Mesenchymal stem cell (in vitro differentiated cells and primary cell): ENCODE data around the gene ABCD1.

Source experiments
- DNase-seq: peaks from one replicate; pipeline ENCODE4 v3.0.0-alpha.2; 2013
- H2AFZ ChIP-seq: one replicate; pipeline ENCODE4 v1.6.1; 2013; ENCODE audit warnings: low read depth, mild to moderate bottlenecking, control low read depth, inconsistent platforms, low read length, moderate library complexity
- H2AK5ac ChIP-seq: 2 replicates; pipeline ENCODE4 v1.6.1; 2013; ENCODE audit warnings: low read length, moderate library complexity, mild to moderate bottlenecking, inconsistent platforms; ENCODE audit not compliant: severe bottlenecking
- H2BK120ac ChIP-seq: one replicate; pipeline ENCODE4 v1.6.1; 2013; ENCODE audit warnings: low read depth, mild to moderate bottlenecking, inconsistent platforms, low read length, moderate library complexity
- H2BK12ac ChIP-seq, 2 experiments: one replicate each; pipeline ENCODE4 v1.6.1; 2013; ENCODE audit warnings: inconsistent platforms in 2 of 2, low read length in 2 of 2, mild to moderate bottlenecking in 2 of 2, moderate library complexity in 2 of 2, control low read depth in 1 of 2
- H2BK15ac ChIP-seq: one replicate; pipeline ENCODE4 v1.6.1; 2013; ENCODE audit warnings: mild to moderate bottlenecking, low read depth, inconsistent platforms; ENCODE audit not compliant: poor library complexity, severe bottlenecking
- H2BK5ac ChIP-seq: 2 replicates; pipeline ENCODE4 v1.6.1; 2013; ENCODE audit warnings: low read depth, mild to moderate bottlenecking, low read length, control low read depth, inconsistent platforms; ENCODE audit not compliant: poor library complexity, severe bottlenecking
- H3K14ac ChIP-seq, 2 experiments: one replicate each; pipeline ENCODE4 v1.6.1; 2013; ENCODE audit warnings: inconsistent platforms in 2 of 2, low read length in 2 of 2, control low read depth in 1 of 2, mild to moderate bottlenecking in 1 of 2, moderate library complexity in 1 of 2
- H3K18ac ChIP-seq, 2 experiments: one replicate each; pipeline ENCODE4 v1.6.1; 2013; ENCODE audit warnings: inconsistent platforms in 2 of 2, low read length in 2 of 2, control low read depth in 1 of 2, low read depth in 1 of 2, mild to moderate bottlenecking in 1 of 2
- H3K23ac ChIP-seq, 2 experiments: one replicate each; pipeline ENCODE4 v1.6.1; 2013; ENCODE audit warnings: inconsistent platforms in 2 of 2, low read length in 2 of 2, mild to moderate bottlenecking in 2 of 2, moderate library complexity in 2 of 2, control low read depth in 1 of 2
- H3K27ac ChIP-seq: 2 replicates; pipeline ENCODE4 v1.5.1; 2013; ENCODE audit warnings: mild to moderate bottlenecking, moderate library complexity, low read length, control low read depth, inconsistent platforms; ENCODE audit not compliant: poor library complexity, severe bottlenecking
- H3K27me3 ChIP-seq, 2 experiments: 2 replicates each; pipeline versions ENCODE4 v1.6.1 to v1.7.0; 2013; ENCODE audit warnings: low read length in 2 of 2, mild to moderate bottlenecking in 2 of 2, moderate library complexity in 2 of 2, control low read depth in 1 of 2, inconsistent platforms in 1 of 2; ENCODE audit not compliant: control insufficient read depth in 1 of 2, insufficient read depth in 1 of 2
- H3K36me3 ChIP-seq, 2 experiments: 2 replicates each; pipeline versions ENCODE4 v1.6.1 to v1.7.0; 2013; ENCODE audit warnings: low read length in 2 of 2, control low read depth in 1 of 2, inconsistent platforms in 1 of 2, low read depth in 1 of 2, mild to moderate bottlenecking in 1 of 2; ENCODE audit not compliant: insufficient read depth in 2 of 2, control insufficient read depth in 1 of 2
- H3K4ac ChIP-seq, 2 experiments: one replicate each; pipeline ENCODE4 v1.6.1; 2013; ENCODE audit warnings: inconsistent platforms in 2 of 2, low read length in 2 of 2, mild to moderate bottlenecking in 2 of 2, moderate library complexity in 2 of 2, control low read depth in 1 of 2, low read depth in 1 of 2
- H3K4me1 ChIP-seq: 2 replicates; pipeline ENCODE4 v1.6.1; 2013; ENCODE audit warnings: low read depth, low read length, control low read depth; ENCODE audit not compliant: control insufficient read depth, insufficient read depth
- H3K4me2 ChIP-seq: 2 replicates; pipeline ENCODE4 v1.6.1; 2013; ENCODE audit warnings: low read length, mild to moderate bottlenecking, inconsistent platforms; ENCODE audit not compliant: poor library complexity, severe bottlenecking
- H3K4me3 ChIP-seq, 2 experiments: 2 replicates each; pipeline versions ENCODE4 v1.5.1 to v1.7.0; 2013; ENCODE audit warnings: low read length in 2 of 2, mild to moderate bottlenecking in 2 of 2, control low read depth in 1 of 2, low read depth in 1 of 2; ENCODE audit not compliant: insufficient read depth in 1 of 2
- H3K79me1 ChIP-seq: replicated peaks from 2 replicates; pipeline ENCODE4 v1.6.1; 2013; ENCODE audit warnings: mild to moderate bottlenecking, control low read depth, low read length, inconsistent platforms; ENCODE audit not compliant: poor library complexity, severe bottlenecking
- H3K9ac ChIP-seq: 2 replicates; pipeline ENCODE4 v1.7.0; 2013; ENCODE audit warnings: mild to moderate bottlenecking, low read length, moderate library complexity
- H3K9me3 ChIP-seq: 2 replicates; pipeline ENCODE4 v1.7.0; 2013; ENCODE audit warnings: mild to moderate bottlenecking, low read length; ENCODE audit not compliant: control insufficient read depth
- H4K8ac ChIP-seq: one replicate; pipeline ENCODE4 v1.6.1; 2013; ENCODE audit warnings: inconsistent platforms, mild to moderate bottlenecking, low read length, moderate library complexity
- H4K91ac ChIP-seq: one replicate; pipeline ENCODE4 v1.6.1; 2013; ENCODE audit warnings: mild to moderate bottlenecking, low read length, inconsistent platforms
- WGBS: methylation state at CpG from one replicate; pipeline ENCODE4 v1.1.7; 2013; ENCODE audit warnings: mixed read lengths; 5-methylcytosine and 5-hydroxymethylcytosine counted together

The ABCD1 gene

GRCh38 chrX:153773218-153773611 lies 48.6 kb downstream of the ABCD1 start:
- no peak overlapping the region for H3K14ac ChIP-seq
- H3K9ac ChIP-seq = no peak overlapping the region
- no peak for DNase-seq
- H3K9me3 ChIP-seq = no peaks in the 10 kb centered on the region
- H3K23ac ChIP-seq = no peak overlapping the region
- H3K4ac ChIP-seq = no peak overlapping the region
- H3K36me3 ChIP-seq = peaks cover 6 to 97% of the 10 kb centered on the region in 2 experiments
- no peak overlapping the region for H2AK5ac ChIP-seq
- H2BK120ac ChIP-seq = no peak overlapping the region
- no peak overlapping the region for H3K27ac ChIP-seq
- 94% methylated on average over 23 of the region's 23 CpGs for WGBS
- no peaks in the 10 kb centered on the region for H3K27me3 ChIP-seq
- no peak overlapping the region for H3K4me3 ChIP-seq
- H3K79me1 ChIP-seq = peaks cover 2% of the 10 kb centered on the region
- no peak overlapping the region for H2AFZ ChIP-seq
- no peak overlapping the region for H3K4me2 ChIP-seq
- no peak overlapping the region for H2BK5ac ChIP-seq
- H4K8ac ChIP-seq = no peak overlapping the region
- peaks cover 1% of the 10 kb centered on the region for H3K4me1 ChIP-seq
- H3K18ac ChIP-seq = no peak overlapping the region
- no peak overlapping the region for H2BK12ac ChIP-seq
- no peak overlapping the region for H4K91ac ChIP-seq
- H2BK15ac ChIP-seq = no peak overlapping the region

- no peak overlapping the region for H3K9ac ChIP-seq
- H2BK5ac ChIP-seq = no peak overlapping the region
- H2BK12ac ChIP-seq = no peak overlapping the region
- H2AFZ ChIP-seq = no peak overlapping the region
- peaks cover 6 to 92% of the 10 kb centered on the region in 2 experiments for H3K36me3 ChIP-seq
- no peak overlapping the region for H3K4ac ChIP-seq
- no peaks in the 10 kb centered on the region for H3K79me1 ChIP-seq
- no peak overlapping the region for H2BK120ac ChIP-seq
- H3K23ac ChIP-seq = no peak overlapping the region
- no peak overlapping the region for H3K27ac ChIP-seq
- no peak overlapping the region for H2AK5ac ChIP-seq
- H3K9me3 ChIP-seq = no peaks in the 10 kb centered on the region
- H2BK15ac ChIP-seq = no peak overlapping the region
- 93% methylated on average over 44 of the region's 48 CpGs for WGBS
- H3K4me1 ChIP-seq = peaks cover 1% of the 10 kb centered on the region
- no peaks in the 10 kb centered on the region for H3K27me3 ChIP-seq
- DNase-seq = no peak
- H4K91ac ChIP-seq = no peak overlapping the region
- H3K14ac ChIP-seq = no peak overlapping the region
- H3K4me3 ChIP-seq = no peak overlapping the region
- no peak overlapping the region for H3K4me2 ChIP-seq
- no peak overlapping the region for H3K18ac ChIP-seq
- no peak overlapping the region for H4K8ac ChIP-seq
Observed at GRCh38 chrX:153773741-153774575, 49.3 kb downstream of the ABCD1 start.

GRCh38 chrX:153774576-153775292 lies 50.1 kb downstream of the ABCD1 start:
- Histone ChIP-seq H3K79me1 (no peaks in the 10 kb centered on the region), H2AK5ac (no peak overlapping the region), H2BK12ac (no peak overlapping the region), H4K8ac (no peak overlapping the region), H3K4ac (no peak overlapping the region), H2AFZ (no peak overlapping the region), H3K9me3 (no peaks in the 10 kb centered on the region), H2BK15ac (no peak overlapping the region), H3K18ac (no peak overlapping the region), H4K91ac (no peak overlapping the region), H2BK5ac (no peak overlapping the region), H3K27me3 (peaks cover 0 to 1% of the 10 kb centered on the region in 2 experiments), H3K36me3 (peaks cover 3 to 84% of the 10 kb centered on the region in 2 experiments), H2BK120ac (no peak overlapping the region), H3K4me3 (no peak overlapping the region), H3K27ac (no peak overlapping the region), H3K14ac (no peak overlapping the region), H3K9ac (no peak overlapping the region), H3K23ac (no peak overlapping the region), H3K4me2 (no peak overlapping the region), H3K4me1 (peaks cover 1% of the 10 kb centered on the region)
- WGBS = 97% methylated on average over 12 of the region's 37 CpGs
- DNase-seq = no peak
